Neural progenitor cell (in vitro differentiated cells): Measurements from ENCODE around the gene CARNS1.

Experiments used
- CTCF ChIP-seq: fragments of 200-600 bp; sonication (generic); IDR thresholded peaks from 2 replicates; pipeline ENCODE4 v1.5.1; 2017; ENCODE audit warnings: antibody characterized with exemption, mild to moderate bottlenecking
- EZH2 ChIP-seq: fragments of 200-600 bp; sonication (generic); IDR thresholded peaks from 2 replicates; pipeline ENCODE4 v1.6.1; 2017; ENCODE audit warnings: antibody characterized with exemption, mild to moderate bottlenecking, moderate library complexity

DNA sequence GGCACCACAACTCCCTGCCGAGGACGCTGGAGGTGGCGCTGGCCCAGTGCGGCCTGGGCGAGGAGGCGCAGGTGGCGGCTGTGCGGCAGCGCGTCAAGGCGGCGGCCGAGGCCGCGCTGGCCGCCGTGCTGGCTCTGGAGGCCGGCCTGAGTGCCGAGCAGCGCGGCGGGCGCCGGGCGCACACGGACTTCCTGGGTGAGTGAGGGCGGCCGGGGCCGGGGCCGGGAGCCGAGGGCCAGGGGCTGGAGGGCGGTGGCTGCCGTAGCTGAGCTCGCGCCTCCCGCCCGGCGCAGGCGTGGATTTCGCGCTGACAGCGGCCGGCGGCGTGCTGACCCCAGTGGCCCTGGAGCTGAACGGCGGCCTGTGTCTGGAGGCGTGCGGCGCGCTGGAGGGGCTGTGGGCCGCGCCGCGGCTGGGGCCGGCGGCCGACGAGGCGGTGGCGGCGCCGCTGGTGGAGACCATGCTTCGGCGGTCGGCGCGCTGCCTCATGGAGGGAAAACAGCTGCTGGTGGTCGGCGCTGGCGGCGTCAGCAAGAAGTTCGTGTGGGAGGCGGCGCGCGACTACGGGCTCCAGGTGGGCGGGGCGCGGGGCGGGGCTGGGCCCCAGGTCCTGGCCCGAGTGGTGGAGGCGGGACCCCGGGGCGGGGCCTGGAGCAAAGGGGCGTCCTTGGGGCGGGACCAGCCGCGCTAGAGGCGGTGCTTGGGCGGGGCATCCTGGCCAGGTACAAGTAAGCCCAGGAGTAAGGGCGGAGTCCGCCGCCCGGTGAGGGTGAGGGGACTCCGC lies 5.4 kb downstream of the CARNS1 start:
- TF ChIP-seq CTCF, result no peak
- no peak for TF ChIP-seq EZH2
